Measurements from ENCODE around the gene RPL13. TPM values are rescaled to one million over a fixed set of nuclear protein-coding genes. Genes with fewer than 3 reads are reported as not detected.

Gene RPL13
- total and polyA plus RNA-seq, 2 of the 13 experiments (the other 11 are each of a cell fraction or from before 2014, with no cell fraction given) = 2,988 to 4,411 TPM

DNA sequence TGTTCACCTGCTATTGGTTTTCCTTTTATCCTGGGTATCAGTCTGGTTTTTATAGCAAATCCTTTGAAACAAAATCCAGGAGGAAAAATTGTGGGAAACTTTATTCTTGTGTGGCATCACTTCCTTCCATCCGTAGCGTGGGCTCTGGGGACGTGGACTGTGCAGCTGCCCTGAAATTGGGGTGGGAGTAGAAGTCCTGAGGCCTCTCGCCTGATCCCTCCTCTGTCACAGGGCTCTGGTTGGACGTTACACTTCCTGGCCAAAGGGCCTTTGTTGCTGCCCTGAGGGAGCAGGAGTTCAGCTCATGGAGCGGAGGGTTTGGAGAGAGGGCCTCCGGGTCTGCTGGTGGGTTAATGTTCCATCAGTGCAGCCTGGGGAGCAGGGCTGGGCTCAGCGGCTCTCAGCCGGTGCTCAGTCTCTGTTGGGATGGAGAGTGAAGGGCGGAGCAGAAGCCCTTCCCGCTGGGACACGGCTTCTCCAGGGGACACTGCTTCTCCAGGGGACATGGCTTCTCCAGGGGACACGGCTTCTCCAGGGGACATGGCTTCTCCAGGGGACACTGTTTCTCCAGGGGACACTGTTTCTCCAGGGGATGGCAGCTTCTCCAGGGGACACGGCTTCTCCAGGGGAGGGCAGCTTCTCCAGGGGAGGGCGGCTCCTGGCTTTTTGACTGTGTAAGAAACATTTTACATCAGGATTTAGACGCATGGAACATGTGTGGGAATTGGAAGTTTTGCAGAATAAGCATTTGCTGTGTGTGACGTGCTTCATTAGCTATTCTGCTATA lies 15.2 kb upstream of the RPL13 start (continued):
- no peak for TF ChIP-seq PHF5A (CRISPR knock-in tag; IDR thresholded peaks at IDR 0.05; ENCODE audit: low read depth, unreplicated experiment)
- TF ChIP-seq KDM5B (CRISPR knock-in tag; IDR thresholded peaks at IDR 0.05; ENCODE audit: borderline replicate concordance) = peak; percentile 20; the same call in 1 of the 2 replicates
- no peak for TF ChIP-seq NR3C1 (CRISPR knock-in tag; IDR thresholded peaks at IDR 0.05)
- TF ChIP-seq ZNF232 (CRISPR knock-in tag; IDR thresholded peaks at IDR 0.05; ENCODE audit: borderline replicate concordance) = no peak
- TF ChIP-seq ZNF891 (CRISPR knock-in tag; IDR thresholded peaks at IDR 0.05) = peak; percentile 86; the same call in 1 of the 2 replicates
- TF ChIP-seq TMF1 (CRISPR knock-in tag; IDR thresholded peaks at IDR 0.05; ENCODE audit: low read depth) = peak; percentile 53; the same call in 1 of the 2 replicates
- peak; percentile 24; the same call in 1 of the 2 replicates for TF ChIP-seq ZNF274 (CRISPR knock-in tag; IDR thresholded peaks at IDR 0.05)
- TF ChIP-seq KLF16 (CRISPR knock-in tag; IDR thresholded peaks at IDR 0.05) = 0 out of 4 replicates have a peak, but pooled peaks of 1 of the 2 experiments have one; percentile 6
- no peak for TF ChIP-seq ZKSCAN1 (IDR thresholded peaks at IDR 0.05; ENCODE audit: low read length)
- TF ChIP-seq TBL1XR1 (IDR thresholded peaks at IDR 0.05; ENCODE audit: borderline replicate concordance, low read length, partially characterized antibody) = no peak
- TF ChIP-seq SMAD1 (CRISPR knock-in tag; IDR thresholded peaks at IDR 0.05; ENCODE audit: borderline replicate concordance, low read depth) = 0 out of 2 replicates have a peak, but pooled peaks have one; percentile 57
- peak; percentile 89; the same call in 1 of the 2 replicates for TF ChIP-seq SAFB2 (CRISPR knock-in tag; IDR thresholded peaks at IDR 0.05; ENCODE audit: borderline replicate concordance, low read depth)
- TF ChIP-seq YY1 (IDR thresholded peaks at IDR 0.05; ENCODE audit: insufficient read depth, insufficient replicate concordance, low read depth, low read length) = peak; percentile 33
- no peak; the same call in 1 of the 2 replicates for TF ChIP-seq CHD4 (IDR thresholded peaks at IDR 0.05; ENCODE audit: borderline replicate concordance, low read length)
- TF ChIP-seq, protein P1, sequence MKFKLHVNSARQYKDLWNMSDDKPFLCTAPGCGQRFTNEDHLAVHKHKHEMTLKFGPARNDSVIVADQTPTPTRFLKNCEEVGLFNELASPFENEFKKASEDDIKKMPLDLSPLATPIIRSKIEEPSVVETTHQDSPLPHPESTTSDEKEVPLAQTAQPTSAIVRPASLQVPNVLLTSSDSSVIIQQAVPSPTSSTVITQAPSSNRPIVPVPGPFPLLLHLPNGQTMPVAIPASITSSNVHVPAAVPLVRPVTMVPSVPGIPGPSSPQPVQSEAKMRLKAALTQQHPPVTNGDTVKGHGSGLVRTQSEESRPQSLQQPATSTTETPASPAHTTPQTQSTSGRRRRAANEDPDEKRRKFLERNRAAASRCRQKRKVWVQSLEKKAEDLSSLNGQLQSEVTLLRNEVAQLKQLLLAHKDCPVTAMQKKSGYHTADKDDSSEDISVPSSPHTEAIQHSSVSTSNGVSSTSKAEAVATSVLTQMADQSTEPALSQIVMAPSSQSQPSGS (CRISPR knock-in tag; IDR thresholded peaks at IDR 0.05) = 0 out of 2 replicates have a peak, but pooled peaks have one; percentile 5
- no peak for TF ChIP-seq ZNF10 (CRISPR knock-in tag; IDR thresholded peaks at IDR 0.05; ENCODE audit: borderline replicate concordance, low read depth)
- peak; percentile 79 for TF ChIP-seq SPEN (CRISPR knock-in tag; IDR thresholded peaks at IDR 0.05; ENCODE audit: low read depth)
- no peak for TF ChIP-seq ZNF572 (CRISPR knock-in tag; IDR thresholded peaks at IDR 0.05)
- TF ChIP-seq FOXC1 (CRISPR knock-in tag; IDR thresholded peaks at IDR 0.05; ENCODE audit: borderline replicate concordance) = no peak
- no peak for TF ChIP-seq PAF1 (CRISPR knock-in tag; IDR thresholded peaks at IDR 0.05)
- peak; percentile 64; the same call in 1 of the 2 replicates for TF ChIP-seq ZSCAN25 (CRISPR knock-in tag; IDR thresholded peaks at IDR 0.05)
- TF ChIP-seq THAP11 (CRISPR knock-in tag; IDR thresholded peaks at IDR 0.05) = no peak
- TF ChIP-seq STAG1 (CRISPR knock-in tag; IDR thresholded peaks at IDR 0.05) = no peak
- TF ChIP-seq, protein P2, sequence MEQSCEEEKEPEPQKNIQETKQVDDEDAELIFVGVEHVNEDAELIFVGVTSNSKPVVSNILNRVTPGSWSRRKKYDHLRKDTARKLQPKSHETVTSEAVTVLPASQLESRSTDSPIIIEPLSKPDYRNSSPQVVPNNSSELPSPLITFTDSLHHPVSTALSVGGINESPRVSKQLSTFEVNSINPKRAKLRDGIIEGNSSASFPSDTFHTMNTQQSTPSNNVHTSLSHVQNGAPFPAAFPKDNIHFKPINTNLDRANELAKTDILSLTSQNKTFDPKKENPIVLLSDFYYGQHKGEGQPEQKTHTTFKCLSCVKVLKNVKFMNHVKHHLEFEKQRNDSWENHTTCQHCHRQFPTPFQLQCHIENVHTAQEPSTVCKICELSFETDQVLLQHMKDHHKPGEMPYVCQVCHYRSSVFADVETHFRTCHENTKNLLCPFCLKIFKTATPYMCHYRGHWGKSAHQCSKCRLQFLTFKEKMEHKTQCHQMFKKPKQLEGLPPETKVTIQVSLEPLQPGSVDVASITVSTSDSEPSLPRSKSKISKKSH (CRISPR knock-in tag; IDR thresholded peaks at IDR 0.05; ENCODE audit: borderline replicate concordance) = 0 out of 2 replicates have a peak, but pooled peaks have one; percentile 74
- no peak for TF ChIP-seq AKAP8 (CRISPR knock-in tag; IDR thresholded peaks at IDR 0.05)
- no peak for TF ChIP-seq ZNF30 (CRISPR knock-in tag; IDR thresholded peaks at IDR 0.05)
- TF ChIP-seq ZBTB14 (CRISPR knock-in tag; IDR thresholded peaks at IDR 0.05) = no peak
